CD1c-positive myeloid dendritic cell (primary cell): ENCODE results near the gene DEFB126.
"Not testable (repeated sequence)": the region's sequence is repeated elsewhere in the genome, so short reads cannot be mapped to it uniquely, and the experiment has no call there.

Experiments
- DNase-seq: peaks from one replicate; pipeline ENCODE4 v3.0.0-alpha.2; 2016; ENCODE audit errors: extremely low spot score

Gene DEFB126, protein sequence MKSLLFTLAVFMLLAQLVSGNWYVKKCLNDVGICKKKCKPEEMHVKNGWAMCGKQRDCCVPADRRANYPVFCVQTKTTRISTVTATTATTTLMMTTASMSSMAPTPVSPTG

DNA sequence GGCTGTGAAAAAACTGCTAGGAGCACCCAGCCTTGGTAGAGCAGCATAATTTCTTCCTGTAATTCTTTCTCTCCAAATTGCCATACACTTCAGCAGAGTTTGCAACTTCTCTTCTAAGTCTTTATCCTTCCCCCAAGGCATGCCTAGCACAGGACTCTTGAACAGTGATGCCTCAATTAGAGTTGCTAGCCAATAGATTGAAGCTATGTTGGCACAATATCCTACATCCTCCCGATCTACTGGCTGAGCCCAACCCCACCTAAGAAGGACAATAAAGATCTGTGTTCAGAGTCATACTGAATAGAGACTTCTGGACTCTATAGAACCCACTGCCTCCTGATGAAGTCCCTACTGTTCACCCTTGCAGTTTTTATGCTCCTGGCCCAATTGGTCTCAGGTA is at the start of gene DEFB126:
Gene DEFB126, plus strand, starts transcription at position 301 of the 400 bp plus-strand sequence. Its CDS starts 39 bp downstream, at position 340.
- no peak for DNase-seq

DNA sequence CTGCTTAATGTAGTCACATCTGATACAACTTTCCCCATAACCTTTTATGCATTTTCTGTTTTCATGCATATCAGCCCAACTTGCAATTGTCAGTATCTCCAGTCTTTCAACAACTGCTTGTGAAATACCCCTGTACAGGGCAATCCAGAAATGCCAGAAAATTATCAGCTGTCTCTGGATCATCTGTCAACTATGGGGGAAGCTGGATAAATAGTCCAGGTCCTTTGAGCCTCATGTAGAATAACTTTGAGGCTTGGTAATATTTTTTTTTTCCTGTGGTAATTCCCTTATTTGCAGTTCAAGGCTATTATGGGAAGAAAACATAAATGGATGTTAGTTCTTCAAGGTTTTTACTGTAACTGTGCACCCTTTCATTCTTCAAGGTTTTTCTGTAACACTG is 48.7 kb upstream of the DEFB126 start:
- no peak for DNase-seq

GRCh38 chr20:95215-95614 is 47.2 kb upstream of the DEFB126 start:
- DNase-seq, result no peak

- not testable (repeated sequence) for DNase-seq
Measured at GRCh38 chr20:97691-98090, 44.7 kb upstream of the DEFB126 start.

GRCh38 chr20:101975-102374 is 40.4 kb upstream of the DEFB126 start:
- DNase-seq, result no peak

GRCh38 chr20:103456-103855 is 38.9 kb upstream of the DEFB126 start:
- DNase-seq, result no peak

- DNase-seq, result no peak
Measured at GRCh38 chr20:112396-112795, 30.0 kb upstream of the DEFB126 start.

- no peak for DNase-seq
Measured at GRCh38 chr20:117518-117917, 24.9 kb upstream of the DEFB126 start.

GRCh38 chr20:129786-130323 is 12.5 kb upstream of the DEFB126 start:
- not testable (repeated sequence) for DNase-seq

- peak; percentile 11 for DNase-seq
Measured at GRCh38 chr20:137668-138490, 4.5 kb upstream of the DEFB126 start.

GRCh38 chr20:145877-146276 is 3.5 kb downstream of the DEFB126 start:
- no peak for DNase-seq

- DNase-seq, result no peak
Measured at GRCh38 chr20:152131-152530, 9.7 kb downstream of the DEFB126 start.

DNA sequence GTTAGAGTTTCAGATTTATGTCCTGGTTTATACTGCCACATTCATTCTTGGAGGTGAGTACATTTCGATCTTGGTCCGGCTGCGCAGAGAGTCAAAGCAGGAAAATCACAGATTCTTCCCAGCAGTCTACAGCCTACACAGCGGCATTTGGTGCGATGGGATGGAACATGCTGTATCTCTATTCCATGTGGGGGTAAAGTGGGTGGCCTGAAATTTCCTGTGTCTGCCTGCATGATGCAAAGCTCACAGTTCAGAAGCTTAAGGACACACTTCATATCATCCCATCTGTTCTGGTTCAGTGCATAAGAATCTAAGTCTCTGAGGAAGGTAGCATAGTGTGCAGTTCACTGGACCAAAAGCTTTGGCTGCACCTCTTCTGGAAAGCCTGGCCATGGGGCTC is 14.8 kb downstream of the DEFB126 start, which contains the start of gene DEFB127:
Gene DEFB127, plus strand, starts transcription at position 301 of the 400 bp plus-strand sequence. Its CDS starts 91 bp downstream, at position 392.
- no peak for DNase-seq

DNA sequence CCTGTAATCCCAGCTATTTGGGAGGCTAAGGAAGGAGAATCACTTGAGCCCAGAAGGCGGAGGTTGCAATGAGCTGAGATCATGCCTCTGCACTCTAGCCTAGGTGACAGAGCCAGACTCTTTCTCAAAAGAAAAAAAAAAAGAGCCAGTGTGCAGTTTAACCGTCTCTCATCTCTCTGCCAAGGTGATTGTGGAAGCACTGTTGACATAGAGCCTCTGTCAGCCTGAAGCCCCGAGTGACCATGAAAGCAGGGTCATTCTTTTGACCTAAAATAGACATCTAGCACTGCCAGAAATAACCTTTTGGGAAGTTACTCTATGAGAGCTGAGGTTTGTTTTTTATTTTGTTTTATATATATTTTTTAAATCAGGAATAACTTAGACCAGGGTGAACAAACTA is 22.2 kb downstream of the DEFB126 start:
- DNase-seq, result no peak

- DNase-seq, result no peak
Measured at GRCh38 chr20:168876-169275, 26.5 kb downstream of the DEFB126 start.

DNA sequence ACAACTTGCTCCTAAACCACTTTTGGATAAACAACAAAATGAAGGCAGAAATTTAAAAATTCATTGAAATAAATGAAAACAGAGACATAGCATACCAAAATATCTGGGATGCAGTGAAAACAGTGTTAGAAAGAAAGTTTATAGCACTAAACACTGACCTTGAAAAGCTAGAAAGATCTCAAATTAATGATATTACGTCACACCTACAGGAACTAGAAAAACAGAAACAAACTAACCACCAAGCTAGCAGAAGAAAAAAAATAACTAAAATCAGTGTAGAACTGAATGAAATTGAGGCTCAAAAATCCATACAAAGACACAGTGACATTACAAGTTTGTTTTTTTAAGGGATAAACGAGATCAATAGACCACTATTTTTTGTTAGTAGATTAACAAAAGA is 41.9 kb downstream of the DEFB126 start:
- no peak for DNase-seq

GRCh38 chr20:187733-188132 is 45.3 kb downstream of the DEFB126 start:
- no peak for DNase-seq

GRCh38 chr20:189611-190010 is 47.2 kb downstream of the DEFB126 start, which contains the start of gene DEFB128:
Gene DEFB128 (minus strand): TSS chr20:189711. CDS start chr20:189623, 88 bp downstream.
- no peak for DNase-seq
